Endothelial cell (in vitro differentiated cells): Measurements from ENCODE around the gene DYNLT1. TPM values are rescaled to one million over a fixed set of nuclear protein-coding genes. Genes with fewer than 3 reads are reported as not detected.

Experiments used
- DNase-seq: peaks from one replicate; pipeline ENCODE4 v3.0.0; 2021; ENCODE audit warnings: low spot score
- H3K27ac Mint-ChIP-seq: one replicate; pipeline ENCODE4 v1.8.0; 2021; ENCODE audit warnings: mixed read lengths, inconsistent platforms; ENCODE audit not compliant: unreplicated experiment
- H3K27me3 Mint-ChIP-seq: one replicate; pipeline ENCODE4 v1.8.0; 2021; ENCODE audit warnings: mild to moderate bottlenecking, moderate library complexity, mixed read lengths, inconsistent platforms; ENCODE audit not compliant: unreplicated experiment
- H3K36me3 Mint-ChIP-seq: one replicate; pipeline ENCODE4 v1.8.0; 2021; ENCODE audit warnings: mild to moderate bottlenecking, low read depth, mixed read lengths, inconsistent platforms; ENCODE audit not compliant: unreplicated experiment
- H3K4me1 Mint-ChIP-seq: one replicate; pipeline ENCODE4 v1.8.0; 2021; ENCODE audit warnings: mild to moderate bottlenecking, mixed read lengths, inconsistent platforms; ENCODE audit not compliant: unreplicated experiment
- H3K4me3 Mint-ChIP-seq: one replicate; pipeline ENCODE4 v1.8.0; 2021; ENCODE audit warnings: mild to moderate bottlenecking, mixed read lengths, inconsistent platforms; ENCODE audit not compliant: unreplicated experiment
- H3K9me3 Mint-ChIP-seq: one replicate; pipeline ENCODE4 v1.8.0; 2021; ENCODE audit warnings: mixed read lengths, inconsistent platforms; ENCODE audit not compliant: unreplicated experiment
- CTCF ChIP-seq: fragments of 200-600 bp; sonication (generic); IDR thresholded peaks from one replicate; pipeline ENCODE4 v1.5.0; 2021; ENCODE audit warnings: antibody characterized with exemption; ENCODE audit not compliant: unreplicated experiment
- total RNA-seq: library from RNA; stranded (reverse); fragmentation: NEBNext Ultra II Directional; extraction: Animal tissue kit (Norgen Biotek cat#: 25700); gene quantifications from one replicate; pipeline ENCODE4 v1.2.1, GENCODE V29; 2021; ENCODE audit not compliant: unreplicated experiment

DYNLT1 gene
- total RNA-seq, 1 donor from 2014 or later, result 115 TPM

- H3K4me1 Mint-ChIP-seq, result no peaks in the 10 kb centered on the region
- H3K36me3 Mint-ChIP-seq, result no peaks in the 10 kb centered on the region
- no peak for DNase-seq
- no peak for TF ChIP-seq CTCF
- no peak overlapping the region for H3K4me3 Mint-ChIP-seq
- no peak overlapping the region for H3K27ac Mint-ChIP-seq
- no peaks in the 10 kb centered on the region for H3K9me3 Mint-ChIP-seq
- no peaks in the 10 kb centered on the region for H3K27me3 Mint-ChIP-seq
Observed at GRCh38 chr6:158667360-158667981, 22.9 kb upstream of the DYNLT1 start.

DNA sequence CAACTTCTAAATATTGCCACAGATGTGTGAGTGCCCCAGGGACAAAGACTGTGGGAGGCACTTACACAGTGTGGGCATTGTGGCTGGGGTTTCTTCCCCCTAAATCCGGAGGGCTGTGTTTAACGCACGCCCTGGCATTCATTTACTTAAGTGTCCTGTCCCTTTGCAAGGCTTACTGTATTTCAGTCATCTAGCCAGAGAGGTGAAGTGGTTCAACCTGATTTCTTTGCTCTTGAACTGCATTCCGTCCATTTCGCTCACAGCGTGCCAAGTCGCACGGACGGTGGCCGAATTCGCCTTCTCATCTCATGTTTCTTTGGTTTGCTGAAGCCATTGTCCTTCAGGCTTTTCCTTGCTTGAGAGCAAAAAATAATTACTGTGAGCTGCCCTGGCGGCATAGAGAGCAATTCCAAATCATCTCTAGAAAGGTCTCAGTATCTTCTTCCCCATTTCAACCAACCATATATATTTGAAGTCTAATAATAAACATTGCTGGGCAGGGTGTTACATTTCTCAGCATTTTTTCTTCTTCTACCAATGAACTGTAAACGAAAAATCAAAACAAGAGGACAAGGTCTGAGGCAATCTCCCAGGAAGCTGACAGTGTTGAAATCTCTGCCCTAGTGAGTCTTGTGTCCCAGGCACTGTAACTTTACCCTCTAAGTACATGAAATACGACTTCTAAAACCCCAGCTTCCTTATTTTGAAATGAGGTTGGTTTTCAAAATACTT lies 22.3 kb upstream of the DYNLT1 start:
- Mint-ChIP-seq H3K27me3 (no peaks in the 10 kb centered on the region), H3K36me3 (no peaks in the 10 kb centered on the region), H3K4me3 (no peak overlapping the region), H3K27ac (no peak overlapping the region), H3K4me1 (no peaks in the 10 kb centered on the region), H3K9me3 (no peaks in the 10 kb centered on the region)
- no peak for DNase-seq
- TF ChIP-seq CTCF, result no peak

DNA sequence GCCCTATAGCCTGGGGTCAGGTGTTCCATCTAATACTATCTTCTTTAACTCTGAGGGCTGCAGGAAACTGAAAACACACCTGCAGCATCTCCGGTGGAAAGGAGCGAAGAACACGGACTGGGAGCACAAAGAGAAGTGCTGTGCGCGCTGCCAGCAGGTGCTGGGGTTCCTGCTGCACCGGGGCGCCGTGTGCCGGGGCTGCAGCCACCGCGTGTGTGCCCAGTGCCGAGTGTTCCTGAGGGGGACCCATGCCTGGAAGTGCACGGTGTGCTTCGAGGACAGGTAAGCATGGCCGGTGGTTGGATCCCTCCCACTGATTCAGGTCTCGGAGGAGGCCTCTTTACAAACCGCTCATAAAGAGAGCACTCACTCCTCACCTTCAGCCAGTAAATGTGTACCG lies 20.8 kb upstream of the DYNLT1 start:
- Mint-ChIP-seq H3K4me1 (no peaks in the 10 kb centered on the region), H3K27ac (no peak overlapping the region), H3K9me3 (no peaks in the 10 kb centered on the region), H3K4me3 (no peak overlapping the region), H3K27me3 (no peaks in the 10 kb centered on the region), H3K36me3 (no peaks in the 10 kb centered on the region)
- no peak for TF ChIP-seq CTCF
- no peak for DNase-seq

GRCh38 chr6:158663625-158664165 lies 19.2 kb upstream of the DYNLT1 start:
- no peaks in the 10 kb centered on the region for H3K9me3 Mint-ChIP-seq
- TF ChIP-seq CTCF, result no peak
- DNase-seq, result no peak
- no peaks in the 10 kb centered on the region for H3K36me3 Mint-ChIP-seq
- no peak overlapping the region for H3K27ac Mint-ChIP-seq
- H3K4me3 Mint-ChIP-seq, result no peak overlapping the region
- H3K27me3 Mint-ChIP-seq, result no peaks in the 10 kb centered on the region
- no peaks in the 10 kb centered on the region for H3K4me1 Mint-ChIP-seq
